SK-N-SH treated with all-trans-retinoic acid at 6 μM for 48 hours (cell line): ENCODE data around the gene CFAP45.

Source experiments
- ATAC-seq: fragments of 200-7000 bp; cut with Tn5 transposase; 3 replicates; pipeline ENCODE4 v1.9.1; 2020; ENCODE audit warnings: mild to moderate bottlenecking, moderate library complexity
- ARNTL ChIP-seq: fragments of 450-650 bp; formaldehyde crosslinking; IDR thresholded peaks from 2 replicates; pipeline ENCODE4 v1.5.0; 2020; ENCODE audit warnings: low read depth, mild to moderate bottlenecking, moderate library complexity, borderline replicate concordance
- BACH2 ChIP-seq: fragments of 250-450 bp; sonication (Bioruptor Pico); IDR thresholded peaks from 2 replicates; pipeline ENCODE4 v1.9.0; 2021; ENCODE audit warnings: mild to moderate bottlenecking, borderline replicate concordance
- CSDC2 ChIP-seq: fragments of 250-450 bp; sonication (Bioruptor Pico); IDR thresholded peaks from 2 replicates; pipeline ENCODE4 v1.5.0; 2020; ENCODE audit warnings: mild to moderate bottlenecking, moderate library complexity
- ESRRG ChIP-seq: fragments of 250-450 bp; sonication (Bioruptor Pico); IDR thresholded peaks from 2 replicates; pipeline ENCODE4 v1.6.1; 2021; ENCODE audit warnings: mild to moderate bottlenecking
- GLIS3 ChIP-seq: fragments of 250-450 bp; sonication (Bioruptor Pico); IDR thresholded peaks from 2 replicates; pipeline ENCODE4 v1.5.0; 2020; ENCODE audit warnings: mild to moderate bottlenecking, moderate library complexity
- ISL1 ChIP-seq: fragments of 250-450 bp; sonication (Bioruptor Pico); IDR thresholded peaks from 2 replicates; pipeline ENCODE4 v2.1.2; 2022; ENCODE audit warnings: mild to moderate bottlenecking, moderate library complexity
- OSR1 ChIP-seq: fragments of 250-450 bp; sonication (Bioruptor Pico); IDR thresholded peaks from 2 replicates; pipeline ENCODE4 v1.8.0; 2022; ENCODE audit warnings: moderate library complexity, mild to moderate bottlenecking, inconsistent platforms
- PPARA ChIP-seq: fragments of 250-450 bp; sonication (Bioruptor Pico); IDR thresholded peaks from 2 replicates; pipeline ENCODE4 v1.5.0; 2020; ENCODE audit warnings: mild to moderate bottlenecking, borderline replicate concordance
- RARB ChIP-seq: fragments of 250-450 bp; sonication (Bioruptor Pico); IDR thresholded peaks from 2 replicates; pipeline ENCODE4 v1.8.0; 2021; ENCODE audit warnings: mild to moderate bottlenecking, moderate library complexity
- TCF4 ChIP-seq: fragments of 250-450 bp; sonication (Bioruptor Pico); IDR thresholded peaks from 2 replicates; pipeline ENCODE4 v1.8.0; 2021; ENCODE audit warnings: mild to moderate bottlenecking, moderate library complexity, borderline replicate concordance
- TOX ChIP-seq: fragments of 250-450 bp; sonication (Bioruptor Pico); IDR thresholded peaks from 2 replicates; pipeline ENCODE4 v1.8.0; 2021; ENCODE audit warnings: mild to moderate bottlenecking, moderate library complexity, borderline replicate concordance
- ZC3H10 ChIP-seq: fragments of 250-450 bp; sonication (Bioruptor Pico); IDR thresholded peaks from 2 replicates; pipeline ENCODE4 v1.5.1; 2021; ENCODE audit warnings: mild to moderate bottlenecking, moderate library complexity
- ZFP3 ChIP-seq: fragments of 250-450 bp; sonication (Bioruptor Pico); IDR thresholded peaks from 2 replicates; pipeline ENCODE4 v1.5.0; 2020; ENCODE audit warnings: mild to moderate bottlenecking, moderate library complexity
- ZFP30 ChIP-seq: fragments of 450-650 bp; formaldehyde crosslinking; IDR thresholded peaks from 2 replicates; pipeline ENCODE4 v1.5.0; 2022; ENCODE audit warnings: mild to moderate bottlenecking, moderate library complexity
- ZNF565 ChIP-seq: fragments of 450-650 bp; formaldehyde crosslinking; conservative IDR thresholded peaks from 2 replicates; pipeline ENCODE4 v1.5.0; 2020; ENCODE audit warnings: low read depth, mild to moderate bottlenecking, moderate library complexity
- ZNF70 ChIP-seq: fragments of 450-650 bp; formaldehyde crosslinking; IDR thresholded peaks from 2 replicates; pipeline ENCODE4 v1.5.0; 2020; ENCODE audit warnings: mild to moderate bottlenecking, moderate library complexity
- ZNF8 ChIP-seq: fragments of 450-650 bp; formaldehyde crosslinking; IDR thresholded peaks from 2 replicates; pipeline ENCODE4 v1.5.0; 2020; ENCODE audit warnings: mild to moderate bottlenecking, moderate library complexity
- TF ChIP-seq, protein P1 (sequence below): fragments of 250-450 bp; sonication (Bioruptor Pico); IDR thresholded peaks from 2 replicates; pipeline ENCODE4 v1.8.0; 2021; ENCODE audit warnings: low read depth, mild to moderate bottlenecking, moderate library complexity, borderline replicate concordance
- TF ChIP-seq, protein P2 (sequence below): fragments of 250-450 bp; sonication (Bioruptor Pico); IDR thresholded peaks from 2 replicates; pipeline ENCODE4 v1.5.0; 2020; ENCODE audit warnings: mild to moderate bottlenecking, moderate library complexity
- TF ChIP-seq, protein P3 (sequence below): fragments of 250-450 bp; sonication (Bioruptor Pico); IDR thresholded peaks from 2 replicates; pipeline ENCODE4 v1.5.1; 2020; ENCODE audit warnings: low read depth, mild to moderate bottlenecking, moderate library complexity

Gene CFAP45

DNA sequence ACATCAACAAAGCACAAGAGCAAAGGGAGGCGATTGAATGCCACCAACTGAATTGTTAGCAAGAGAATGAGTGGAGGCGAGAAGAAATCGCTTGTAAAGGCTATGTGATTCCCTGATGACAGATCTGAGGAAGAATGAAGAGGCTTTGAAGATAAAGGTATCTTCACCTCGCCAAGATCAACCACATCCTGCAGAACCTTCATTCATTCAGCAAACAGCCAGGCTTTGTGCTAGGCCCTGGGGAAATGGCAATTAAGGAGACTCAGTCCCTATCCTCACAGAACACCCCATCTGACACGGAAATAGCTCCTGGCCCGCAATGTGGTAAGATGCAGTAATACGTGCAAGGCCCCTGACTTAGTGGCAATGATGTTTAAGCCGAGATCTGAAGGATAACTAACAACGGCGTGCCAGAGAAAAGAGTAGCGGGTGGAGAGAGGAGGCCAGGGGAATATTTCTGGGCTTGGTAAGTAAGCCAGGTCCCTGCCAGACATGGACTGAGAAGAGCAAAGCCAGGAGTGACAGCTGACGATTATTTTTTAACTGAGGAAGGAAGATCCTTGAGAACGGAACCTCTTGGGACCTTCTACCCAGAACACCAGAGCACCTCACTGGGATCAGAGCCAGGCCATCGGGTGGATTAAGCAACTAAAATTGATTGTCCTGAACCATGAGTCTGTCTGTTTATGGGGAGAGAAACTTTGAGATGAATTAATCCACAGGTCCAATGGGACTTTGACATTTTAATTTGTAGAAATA, 32.9 kb downstream of the CFAP45 start (continued):
- TF ChIP-seq, protein P1, sequence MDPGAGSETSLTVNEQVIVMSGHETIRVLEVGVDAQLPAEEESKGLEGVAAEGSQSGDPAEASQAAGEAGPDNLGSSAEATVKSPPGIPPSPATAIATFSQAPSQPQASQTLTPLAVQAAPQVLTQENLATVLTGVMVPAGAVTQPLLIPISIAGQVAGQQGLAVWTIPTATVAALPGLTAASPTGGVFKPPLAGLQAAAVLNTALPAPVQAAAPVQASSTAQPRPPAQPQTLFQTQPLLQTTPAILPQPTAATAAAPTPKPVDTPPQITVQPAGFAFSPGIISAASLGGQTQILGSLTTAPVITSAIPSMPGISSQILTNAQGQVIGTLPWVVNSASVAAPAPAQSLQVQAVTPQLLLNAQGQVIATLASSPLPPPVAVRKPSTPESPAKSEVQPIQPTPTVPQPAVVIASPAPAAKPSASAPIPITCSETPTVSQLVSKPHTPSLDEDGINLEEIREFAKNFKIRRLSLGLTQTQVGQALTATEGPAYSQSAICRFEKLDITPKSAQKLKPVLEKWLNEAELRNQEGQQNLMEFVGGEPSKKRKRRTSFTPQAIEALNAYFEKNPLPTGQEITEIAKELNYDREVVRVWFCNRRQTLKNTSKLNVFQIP, result no peak
- TF ChIP-seq ZNF565 (CRISPR knock-in tag), result no peak
- TF ChIP-seq, protein P2, sequence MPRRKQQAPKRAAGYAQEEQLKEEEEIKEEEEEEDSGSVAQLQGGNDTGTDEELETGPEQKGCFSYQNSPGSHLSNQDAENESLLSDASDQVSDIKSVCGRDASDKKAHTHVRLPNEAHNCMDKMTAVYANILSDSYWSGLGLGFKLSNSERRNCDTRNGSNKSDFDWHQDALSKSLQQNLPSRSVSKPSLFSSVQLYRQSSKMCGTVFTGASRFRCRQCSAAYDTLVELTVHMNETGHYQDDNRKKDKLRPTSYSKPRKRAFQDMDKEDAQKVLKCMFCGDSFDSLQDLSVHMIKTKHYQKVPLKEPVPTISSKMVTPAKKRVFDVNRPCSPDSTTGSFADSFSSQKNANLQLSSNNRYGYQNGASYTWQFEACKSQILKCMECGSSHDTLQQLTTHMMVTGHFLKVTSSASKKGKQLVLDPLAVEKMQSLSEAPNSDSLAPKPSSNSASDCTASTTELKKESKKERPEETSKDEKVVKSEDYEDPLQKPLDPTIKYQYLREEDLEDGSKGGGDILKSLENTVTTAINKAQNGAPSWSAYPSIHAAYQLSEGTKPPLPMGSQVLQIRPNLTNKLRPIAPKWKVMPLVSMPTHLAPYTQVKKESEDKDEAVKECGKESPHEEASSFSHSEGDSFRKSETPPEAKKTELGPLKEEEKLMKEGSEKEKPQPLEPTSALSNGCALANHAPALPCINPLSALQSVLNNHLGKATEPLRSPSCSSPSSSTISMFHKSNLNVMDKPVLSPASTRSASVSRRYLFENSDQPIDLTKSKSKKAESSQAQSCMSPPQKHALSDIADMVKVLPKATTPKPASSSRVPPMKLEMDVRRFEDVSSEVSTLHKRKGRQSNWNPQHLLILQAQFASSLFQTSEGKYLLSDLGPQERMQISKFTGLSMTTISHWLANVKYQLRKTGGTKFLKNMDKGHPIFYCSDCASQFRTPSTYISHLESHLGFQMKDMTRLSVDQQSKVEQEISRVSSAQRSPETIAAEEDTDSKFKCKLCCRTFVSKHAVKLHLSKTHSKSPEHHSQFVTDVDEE, result no peak
- TF ChIP-seq, all 23 proteins: peak for 0

DNA sequence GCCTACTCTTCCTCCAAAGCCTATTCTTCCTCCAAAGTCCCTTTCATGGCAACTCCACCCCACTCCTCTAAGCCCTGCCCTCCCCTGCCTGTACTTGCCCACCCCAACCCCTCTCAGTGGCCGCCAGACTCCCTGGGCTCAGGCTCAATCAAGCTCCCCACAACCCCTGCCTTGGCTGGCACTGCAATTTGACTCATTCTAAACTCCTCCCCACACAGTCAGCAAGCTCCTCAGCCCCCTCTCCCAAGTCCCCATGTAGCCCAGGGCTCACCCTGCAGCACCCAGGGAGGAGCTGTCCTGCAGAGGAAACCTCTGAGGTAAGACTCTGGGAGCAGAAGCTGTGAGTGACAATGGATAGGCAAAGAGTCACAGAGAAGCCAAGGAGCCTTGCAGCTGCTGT, 33.9 kb downstream of the CFAP45 start:
- no peak for ATAC-seq
- TF ChIP-seq, protein P1, result no peak
- no peak for TF ChIP-seq TOX (CRISPR knock-in tag)
- no peak for TF ChIP-seq RARB
- TF ChIP-seq PPARA (CRISPR knock-in tag), result no peak
- TF ChIP-seq ZFP3 (CRISPR knock-in tag), result no peak
- TF ChIP-seq, protein P2, result no peak
- TF ChIP-seq TCF4 (CRISPR knock-in tag), result no peak
- TF ChIP-seq ISL1 (CRISPR knock-in tag), result no peak
- TF ChIP-seq ZNF8 (CRISPR knock-in tag), result no peak
- TF ChIP-seq ARNTL (CRISPR knock-in tag), result no peak
- TF ChIP-seq ESRRG (CRISPR knock-in tag), result no peak
- no peak for TF ChIP-seq ZFP30 (CRISPR knock-in tag)
- TF ChIP-seq OSR1, result no peak
- TF ChIP-seq GLIS3 (CRISPR knock-in tag), result no peak
- TF ChIP-seq, protein P3, sequence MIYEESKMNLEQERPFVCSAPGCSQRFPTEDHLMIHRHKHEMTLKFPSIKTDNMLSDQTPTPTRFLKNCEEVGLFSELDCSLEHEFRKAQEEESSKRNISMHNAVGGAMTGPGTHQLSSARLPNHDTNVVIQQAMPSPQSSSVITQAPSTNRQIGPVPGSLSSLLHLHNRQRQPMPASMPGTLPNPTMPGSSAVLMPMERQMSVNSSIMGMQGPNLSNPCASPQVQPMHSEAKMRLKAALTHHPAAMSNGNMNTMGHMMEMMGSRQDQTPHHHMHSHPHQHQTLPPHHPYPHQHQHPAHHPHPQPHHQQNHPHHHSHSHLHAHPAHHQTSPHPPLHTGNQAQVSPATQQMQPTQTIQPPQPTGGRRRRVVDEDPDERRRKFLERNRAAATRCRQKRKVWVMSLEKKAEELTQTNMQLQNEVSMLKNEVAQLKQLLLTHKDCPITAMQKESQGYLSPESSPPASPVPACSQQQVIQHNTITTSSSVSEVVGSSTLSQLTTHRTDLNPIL, result no peak
- TF ChIP-seq ZC3H10 (CRISPR knock-in tag), result no peak
- no peak for TF ChIP-seq BACH2 (CRISPR knock-in tag)

DNA sequence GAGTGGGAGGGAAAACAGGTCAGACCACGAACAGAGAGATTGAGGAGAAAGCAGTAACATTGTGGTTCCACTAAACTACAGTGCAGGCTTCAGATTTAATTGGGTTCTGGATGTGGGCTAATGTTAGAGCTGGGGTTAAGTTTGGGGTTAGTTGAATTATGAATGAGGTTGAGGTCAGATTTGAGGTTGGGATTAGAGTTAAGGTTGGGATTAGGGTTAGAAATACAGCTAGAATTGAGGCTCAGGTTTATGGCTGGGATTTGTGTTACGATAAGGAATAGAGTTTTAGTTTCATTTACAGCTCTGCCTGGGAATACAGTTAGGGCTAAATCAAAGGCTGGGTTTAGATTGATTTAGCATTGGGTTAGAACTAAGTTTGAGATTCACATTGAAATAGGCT, 35.7 kb downstream of the CFAP45 start:
- no peak for ATAC-seq
- TF ChIP-seq ZNF70 (no peak), BACH2 (CRISPR knock-in tag) (no peak), ZNF8 (CRISPR knock-in tag) (no peak), ISL1 (CRISPR knock-in tag) (no peak), ESRRG (CRISPR knock-in tag) (no peak), CSDC2 (no peak), ZC3H10 (CRISPR knock-in tag) (no peak), ZNF565 (CRISPR knock-in tag) (no peak), ARNTL (CRISPR knock-in tag) (no peak)
- TF ChIP-seq, protein P3, result no peak
- TF ChIP-seq, protein P2, result no peak
- TF ChIP-seq, all 23 proteins: peak for 0
